GM10847 (cell line): ENCODE results near the gene CCL25.

Source experiments
- POLR2A ChIP-seq: IDR thresholded peaks from 2 replicates; pipeline ENCODE4 v1.6.1; 2011; ENCODE audit not compliant: insufficient read length; ENCODE audit errors: extremely low read depth

CCL25 gene

DNA sequence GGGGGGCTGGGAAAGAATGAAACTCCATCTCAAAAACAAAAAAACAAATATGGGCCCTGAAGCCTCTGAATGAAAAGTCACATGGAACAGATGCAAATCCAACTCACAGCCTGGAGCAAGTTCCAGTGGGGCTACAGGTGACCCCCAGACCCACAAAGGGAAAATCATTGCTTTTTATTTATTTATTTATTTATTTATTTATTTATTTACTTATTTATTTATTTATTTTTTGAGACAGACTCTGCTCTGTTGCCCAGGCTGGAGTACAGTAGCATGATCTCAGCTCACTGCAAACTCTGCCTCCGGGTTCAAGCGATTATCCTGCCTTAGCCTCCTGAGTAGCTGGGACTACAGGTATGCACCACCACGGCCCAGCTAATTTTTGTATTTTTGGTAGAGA, 13.3 kb upstream of the CCL25 start:
- TF ChIP-seq POLR2A, result no peak

DNA sequence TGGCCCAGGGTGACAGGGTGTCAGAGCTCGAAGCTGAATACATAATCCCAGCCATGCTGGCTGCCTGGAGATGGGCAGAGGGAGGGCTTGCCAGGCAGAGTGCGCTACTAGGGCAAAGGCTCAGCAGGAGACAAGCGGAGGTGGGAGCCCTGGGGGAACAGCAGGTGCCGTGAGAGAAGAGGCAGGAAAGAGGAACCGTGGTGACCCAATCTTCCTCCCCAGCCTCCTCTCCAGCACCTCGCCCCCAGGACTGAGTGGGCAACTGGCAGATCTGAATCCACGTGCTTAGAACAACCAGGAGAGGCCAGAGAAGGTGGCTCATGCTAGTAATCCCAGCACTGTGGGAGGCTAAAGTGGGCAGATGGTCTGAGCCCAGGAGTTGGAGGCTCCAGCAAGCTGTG, 11.0 kb upstream of the CCL25 start:
- TF ChIP-seq POLR2A, result no peak

- TF ChIP-seq POLR2A, result no peak
These were observed 9.7 kb upstream of the CCL25 start for GRCh38 chr19:8042900-8043299.

- no peak for TF ChIP-seq POLR2A
These were observed 8.5 kb upstream of the CCL25 start for GRCh38 chr19:8044018-8044417.

DNA sequence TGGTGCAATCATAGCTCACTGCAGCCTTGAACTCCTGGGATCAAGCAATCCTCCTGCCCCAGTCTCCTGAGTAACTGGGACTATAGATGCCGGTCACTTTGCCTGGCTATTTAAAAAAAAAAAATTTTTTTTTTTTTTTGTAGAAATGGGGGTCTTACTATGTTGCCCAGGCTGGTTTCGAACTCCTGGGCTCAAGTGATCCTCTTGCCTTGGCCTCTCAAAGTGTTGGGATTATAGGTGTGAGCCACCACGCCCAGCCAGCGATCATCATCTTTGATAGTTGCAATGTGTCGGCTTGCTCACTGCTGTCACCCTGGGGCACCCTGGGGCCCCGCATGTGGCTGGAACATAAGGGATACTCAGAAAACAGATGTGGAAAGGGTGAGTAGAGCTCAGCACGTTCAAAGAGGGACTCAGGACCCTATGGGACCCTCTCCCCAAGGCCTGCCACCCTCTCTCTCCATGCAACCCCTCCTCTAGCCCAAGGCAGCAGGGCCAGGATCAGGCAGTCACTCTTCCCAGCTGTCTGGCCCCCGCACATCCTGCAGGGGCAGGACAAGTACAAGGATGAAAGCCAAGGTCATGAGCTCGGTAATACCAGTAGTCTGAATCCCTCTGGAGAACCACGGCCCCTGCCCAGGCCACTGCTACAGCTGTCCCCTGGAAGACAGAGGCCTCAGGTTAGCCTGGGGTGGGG, 6.5 kb upstream of the CCL25 start:
- no peak for TF ChIP-seq POLR2A

DNA sequence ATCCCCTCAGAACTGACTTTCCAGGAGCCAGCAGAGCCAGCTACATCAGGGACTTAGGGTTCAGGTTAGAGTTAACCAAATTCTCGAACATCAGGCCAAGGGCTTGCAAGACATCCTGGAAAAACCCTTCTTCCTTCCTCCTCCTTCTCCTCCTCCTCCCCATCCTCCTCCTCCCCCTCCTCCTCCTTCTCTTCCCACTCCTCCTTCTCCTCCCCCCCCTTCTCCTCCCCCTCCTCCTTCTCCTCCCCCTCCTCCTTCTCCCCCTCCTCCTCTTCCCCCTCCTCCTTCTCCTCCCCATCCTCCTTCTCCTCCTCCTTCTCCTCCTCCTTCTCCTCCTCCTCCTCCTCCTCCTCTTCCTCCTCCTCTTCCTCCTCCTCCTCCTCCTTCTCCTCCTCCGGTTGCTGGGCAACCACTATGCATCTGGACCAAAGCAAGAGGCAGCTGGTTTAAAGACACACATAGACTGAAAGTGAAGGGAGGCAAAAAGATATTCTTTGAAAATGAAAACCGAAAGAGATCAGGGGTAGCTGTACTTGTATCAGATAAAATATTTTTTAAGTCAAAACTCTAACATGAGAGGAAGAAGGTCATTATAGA, 5.9 kb upstream of the CCL25 start:
- no peak for TF ChIP-seq POLR2A

- TF ChIP-seq POLR2A, result peak; percentile 54
These were observed 2.1 kb upstream of the CCL25 start for GRCh38 chr19:8050274-8051096.

- no peak for TF ChIP-seq POLR2A
These were observed 1.6 kb downstream of the CCL25 start for GRCh38 chr19:8054169-8054568.

GRCh38 chr19:8056533-8056932, 4.0 kb downstream of the CCL25 start:
- TF ChIP-seq POLR2A, result no peak

- TF ChIP-seq POLR2A, result no peak
These were observed 5.1 kb downstream of the CCL25 start for GRCh38 chr19:8057545-8058270.

DNA sequence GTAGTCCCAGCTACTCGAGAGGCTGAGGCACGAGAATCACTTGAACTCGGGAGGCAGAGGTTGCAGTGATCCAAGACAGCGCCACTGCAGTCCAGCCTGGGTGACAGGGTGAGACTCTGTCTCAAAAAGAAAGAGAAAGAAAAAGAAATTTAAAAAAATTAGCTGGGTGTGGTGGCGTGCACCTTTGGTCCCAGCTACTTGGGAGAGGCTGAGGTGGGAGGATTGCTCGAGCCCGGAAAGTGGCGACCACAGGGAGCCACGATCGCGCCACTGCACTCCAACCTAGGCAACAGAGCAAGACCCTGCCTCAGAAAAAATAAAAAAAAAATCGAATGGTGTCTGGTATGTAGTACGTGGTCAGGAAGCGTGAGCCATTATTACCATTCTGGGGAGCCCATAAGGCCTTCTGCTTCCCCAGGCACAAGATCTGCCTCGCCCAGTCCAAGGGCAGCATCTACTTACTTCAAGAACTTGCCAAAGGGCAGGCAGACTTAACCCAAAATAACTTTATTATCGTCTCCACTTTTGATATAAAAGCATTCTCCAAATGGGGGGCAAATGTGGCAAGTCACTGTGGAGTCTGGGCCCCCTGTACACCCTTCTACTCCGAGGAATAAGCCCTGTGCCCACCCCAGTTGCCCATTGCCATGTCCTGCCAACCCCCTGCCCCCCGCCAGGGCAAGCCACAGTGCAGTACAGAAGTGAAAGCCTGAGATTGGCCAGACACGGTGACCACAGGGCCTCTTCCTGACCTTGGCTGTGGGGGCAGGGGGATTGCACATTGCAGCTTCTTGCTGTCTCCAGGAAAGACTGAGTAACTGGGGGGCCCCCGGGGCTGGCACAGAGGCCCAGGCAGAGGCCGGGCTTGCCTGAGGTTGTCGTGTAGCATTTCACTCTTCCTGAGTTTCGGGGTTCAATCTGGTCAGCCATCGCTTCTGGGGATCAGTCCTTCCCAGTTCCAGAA, 12.6 kb downstream of the CCL25 start:
- no peak for TF ChIP-seq POLR2A

GRCh38 chr19:8065875-8066261, 13.3 kb downstream of the CCL25 start:
- no peak for TF ChIP-seq POLR2A

DNA sequence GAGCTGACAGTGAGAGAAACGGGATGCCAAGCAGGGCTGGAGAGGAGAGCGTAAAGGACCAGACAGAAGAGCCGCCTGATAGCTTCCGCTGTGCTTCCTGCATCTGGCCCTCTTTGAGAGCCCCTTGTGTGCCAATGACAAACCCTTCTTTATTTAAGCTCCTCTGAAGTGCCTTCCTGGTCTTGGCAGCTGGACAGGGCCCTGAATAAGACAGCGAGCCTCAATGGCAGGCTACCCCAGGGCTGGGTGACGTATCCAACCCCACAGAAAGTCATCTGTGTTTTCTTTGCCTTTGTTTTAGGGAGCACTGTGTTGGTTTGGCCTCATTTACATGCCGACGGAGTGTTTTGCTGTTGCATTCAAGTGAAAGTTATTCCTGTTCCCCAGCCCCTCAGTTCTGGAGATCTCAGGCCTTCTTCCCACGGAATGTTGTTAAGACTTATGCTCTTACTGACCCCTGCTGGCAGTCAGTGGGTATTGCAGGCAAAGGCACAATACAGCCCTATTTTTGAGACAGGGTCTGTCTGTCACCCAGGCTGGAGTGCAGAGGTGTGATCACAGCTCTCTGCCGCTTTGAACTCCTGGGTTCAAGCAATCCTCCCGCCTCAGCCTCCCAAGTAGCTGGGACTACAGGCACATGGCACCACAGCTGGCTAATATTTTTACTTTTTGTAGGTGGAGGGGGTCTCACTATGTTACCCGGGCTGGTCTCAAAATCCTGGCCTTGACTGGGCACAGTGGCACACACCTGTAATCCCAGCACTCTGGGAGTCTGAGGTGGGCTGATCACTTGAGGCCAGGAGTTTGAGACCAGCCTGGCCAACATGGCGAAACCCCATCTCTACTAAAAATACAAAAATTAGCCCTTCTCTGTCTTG, 16.8 kb downstream of the CCL25 start:
- TF ChIP-seq POLR2A, result no peak
